G401.6 (cell line): ENCODE results near the gene MYOF.
"Not testable (repeated sequence)": the region's sequence is repeated elsewhere in the genome, so short reads cannot be mapped to it uniquely, and the experiment has no call there.

Experiments used
- FAIRE-seq: peaks from 2 replicates; lab custom pipeline; 2012; peaks lifted over from hg19 to GRCh38; lab: Jason Lieb, UNC

MYOF gene

GRCh38 chr10:93386631-93387369 is 95.3 kb downstream of the MYOF start:
- FAIRE-seq, result no peak

GRCh38 chr10:93385345-93385744 is 96.8 kb downstream of the MYOF start:
- FAIRE-seq, result no peak

GRCh38 chr10:93384006-93384405 is 98.1 kb downstream of the MYOF start:
- no peak for FAIRE-seq

GRCh38 chr10:93383562-93383981 is 98.6 kb downstream of the MYOF start:
- no peak for FAIRE-seq

GRCh38 chr10:93379731-93380575 is 102.2 kb downstream of the MYOF start:
- FAIRE-seq, result no peak

- no peak for FAIRE-seq
Measured at GRCh38 chr10:93378997-93379730, 103.0 kb downstream of the MYOF start.

- no peak for FAIRE-seq
Measured at GRCh38 chr10:93378039-93378438, 104.1 kb downstream of the MYOF start.

- FAIRE-seq, result peak; percentile 85
Measured at GRCh38 chr10:93376372-93377293, 105.5 kb downstream of the MYOF start.

GRCh38 chr10:93370961-93371360 is 111.2 kb downstream of the MYOF start:
- peak; percentile 6 for FAIRE-seq

GRCh38 chr10:93369588-93370164 is 112.5 kb downstream of the MYOF start:
- no peak for FAIRE-seq

GRCh38 chr10:93368210-93368609 is 113.9 kb downstream of the MYOF start:
- no peak for FAIRE-seq

GRCh38 chr10:93367664-93368063 is 114.5 kb downstream of the MYOF start:
- FAIRE-seq, result no peak

GRCh38 chr10:93364966-93365365 is 117.2 kb downstream of the MYOF start:
- FAIRE-seq, result no peak

GRCh38 chr10:93363891-93364648 is 118.1 kb downstream of the MYOF start:
- FAIRE-seq, result no peak

GRCh38 chr10:93358398-93358797 is 123.7 kb downstream of the MYOF start:
- FAIRE-seq, result not testable (repeated sequence)

GRCh38 chr10:93357680-93358079 is 124.5 kb downstream of the MYOF start:
- FAIRE-seq, result peak; percentile 37

- no peak for FAIRE-seq
Measured at GRCh38 chr10:93356516-93356915, 125.6 kb downstream of the MYOF start.

- FAIRE-seq, result peak; percentile 92
Measured at GRCh38 chr10:93352638-93353383, 129.3 kb downstream of the MYOF start.

GRCh38 chr10:93346694-93347093 is 135.4 kb downstream of the MYOF start:
- no peak for FAIRE-seq

- FAIRE-seq, result no peak
Measured at GRCh38 chr10:93346108-93346507, 136.0 kb downstream of the MYOF start.
